ENCODE measurements around the gene SRSF9.

The SRSF9 gene

DNA sequence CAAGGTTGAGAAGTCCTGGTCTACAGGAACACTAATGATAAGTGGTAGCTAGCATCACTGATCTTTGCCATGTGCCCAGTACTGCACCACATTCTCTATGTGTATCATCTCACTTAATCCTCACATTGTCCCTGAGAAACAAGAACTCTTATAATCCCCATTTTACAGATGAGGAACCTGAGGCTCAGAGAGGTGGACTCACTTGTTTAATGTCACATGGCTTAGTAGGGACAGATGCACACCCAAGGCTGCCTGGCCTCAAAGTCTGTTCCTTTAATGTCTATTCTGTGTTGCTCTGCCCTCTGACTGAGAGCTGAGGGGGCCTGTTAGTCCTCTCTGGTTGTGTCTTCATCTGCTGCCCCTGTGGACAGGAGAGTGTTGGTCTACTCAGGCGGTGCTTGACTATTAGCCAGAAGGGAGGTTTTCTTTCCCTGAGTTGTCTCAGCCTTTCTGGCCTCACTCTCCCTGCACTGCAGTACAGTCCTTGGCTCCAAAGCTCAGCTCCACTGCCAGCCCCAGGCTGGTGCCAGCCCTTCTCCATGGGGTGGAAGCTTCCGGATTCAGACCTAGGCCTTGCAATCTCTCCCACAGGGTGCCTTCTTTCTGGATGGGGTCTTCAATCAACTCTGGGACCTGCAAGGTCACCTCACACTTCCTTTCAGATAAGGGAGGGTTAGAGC lies 21.4 kb upstream of the SRSF9 start:
- TF ChIP-seq GATA1 (IDR thresholded peaks at IDR 0.05; ENCODE audit: low read depth, low read length) (no peak), POLR2A (IDR thresholded peaks at IDR 0.05; ENCODE audit: low read length) (no peak)
- no peak for DNase-seq

GRCh38 chr12:120490325-120490724 lies 20.8 kb upstream of the SRSF9 start:
- no peak for TF ChIP-seq POLR2A (IDR thresholded peaks at IDR 0.05; ENCODE audit: low read length)
- no peak for TF ChIP-seq GATA1 (IDR thresholded peaks at IDR 0.05; ENCODE audit: low read depth, low read length)
- DNase-seq, result no peak

- TF ChIP-seq GATA1 (IDR thresholded peaks at IDR 0.05; ENCODE audit: low read depth, low read length) (no peak), POLR2A (IDR thresholded peaks at IDR 0.05; ENCODE audit: low read length) (no peak)
- peak; percentile 23 to 72 for DNase-seq
Measured at GRCh38 chr12:120489018-120489417, 19.5 kb upstream of the SRSF9 start.

DNA sequence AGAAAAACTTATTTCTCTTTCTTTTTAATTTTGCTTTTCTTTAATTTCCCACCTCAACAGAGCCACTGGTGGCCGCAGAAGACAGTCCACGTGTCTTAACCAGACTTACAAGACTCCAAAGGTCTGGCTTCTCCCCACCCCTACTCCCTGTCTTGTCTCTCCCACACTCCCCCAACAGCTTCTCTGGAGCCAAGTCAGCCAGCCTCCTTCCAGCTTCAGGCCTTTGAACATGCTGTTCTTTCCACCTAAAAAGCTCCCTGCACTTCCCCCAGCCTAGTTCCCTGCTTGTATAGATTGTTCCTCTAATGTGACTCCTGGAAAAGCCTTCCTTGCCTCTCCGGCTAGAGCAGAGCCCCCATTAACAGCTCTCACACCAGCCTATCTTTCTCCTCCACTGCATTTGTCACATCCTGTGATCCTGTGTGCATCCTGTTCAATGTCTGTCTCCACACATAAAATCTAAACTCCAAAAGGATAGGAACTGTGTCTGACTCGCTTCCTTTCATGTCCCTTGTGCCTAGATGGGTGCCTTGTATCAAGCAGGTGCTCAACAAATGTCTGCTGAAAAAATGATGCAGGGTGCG lies 18.6 kb upstream of the SRSF9 start:
- TF ChIP-seq GATA1 (IDR thresholded peaks at IDR 0.05; ENCODE audit: low read depth, low read length) (no peak), POLR2A (IDR thresholded peaks at IDR 0.05; ENCODE audit: low read length) (no peak)
- peak in 1 of 2 experiments; percentile 22 for DNase-seq

GRCh38 chr12:120487552-120487951 lies 18.0 kb upstream of the SRSF9 start:
- DNase-seq, result peak; percentile 71 to 90

GRCh38 chr12:120485961-120486881 lies 16.7 kb upstream of the SRSF9 start:
- no peak for TF ChIP-seq POLR2A (IDR thresholded peaks at IDR 0.05; ENCODE audit: low read length)
- no peak for DNase-seq

DNA sequence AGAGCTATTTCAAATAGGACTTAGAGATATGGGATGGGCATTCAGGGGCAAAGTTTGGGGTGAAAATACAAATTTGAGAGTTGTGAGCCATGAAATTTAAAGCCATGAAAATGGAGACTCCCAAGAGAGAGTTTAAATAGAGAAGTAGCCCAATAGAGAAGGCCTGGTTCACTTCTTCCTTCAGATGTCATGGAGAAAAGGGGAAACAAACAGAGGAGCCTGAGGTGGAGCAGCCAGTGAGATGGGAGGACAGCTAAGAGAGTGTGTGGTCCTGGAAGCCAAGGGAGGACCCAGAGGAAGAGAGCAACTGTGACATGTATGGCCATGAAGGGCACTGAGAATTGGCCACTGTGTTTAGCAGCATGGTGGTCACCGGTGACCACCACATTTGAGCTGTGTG lies 14.1 kb upstream of the SRSF9 start:
- no peak for TF ChIP-seq GATA1 (IDR thresholded peaks at IDR 0.05; ENCODE audit: low read depth, low read length)
- no peak for TF ChIP-seq POLR2A (IDR thresholded peaks at IDR 0.05; ENCODE audit: low read length)
- DNase-seq, result no peak

- DNase-seq, result peak; percentile 35 to 74
- no peak for TF ChIP-seq POLR2A (IDR thresholded peaks at IDR 0.05; ENCODE audit: low read length)
- no peak for TF ChIP-seq GATA1 (IDR thresholded peaks at IDR 0.05; ENCODE audit: low read depth, low read length)
Measured at GRCh38 chr12:120481022-120481767, 11.6 kb upstream of the SRSF9 start.

DNA sequence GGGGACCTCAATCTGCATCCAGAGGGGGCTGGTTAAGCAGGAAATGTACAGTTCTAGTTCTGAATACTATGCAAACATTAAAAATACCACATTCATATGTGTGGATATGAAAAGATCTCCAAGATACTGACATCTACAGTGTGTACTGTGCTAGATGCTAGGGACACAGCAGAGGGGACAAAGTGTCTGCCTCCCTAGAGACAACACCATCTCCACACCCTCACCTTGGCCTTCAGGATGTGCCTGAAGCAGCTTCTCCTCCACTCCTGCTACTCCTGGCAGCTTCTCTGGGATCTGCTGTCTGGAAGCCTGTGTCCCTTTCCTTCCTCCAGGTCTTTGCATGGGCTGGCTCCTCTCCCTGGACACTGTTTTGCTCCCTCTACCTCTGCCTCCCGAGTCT lies 10.7 kb upstream of the SRSF9 start:
- TF ChIP-seq GATA1 (IDR thresholded peaks at IDR 0.05; ENCODE audit: low read depth, low read length) (no peak), POLR2A (IDR thresholded peaks at IDR 0.05; ENCODE audit: low read length) (no peak)
- DNase-seq, result no peak

GRCh38 chr12:120479458-120479857 lies 9.9 kb upstream of the SRSF9 start:
- no peak for DNase-seq
- TF ChIP-seq POLR2A (IDR thresholded peaks at IDR 0.05; ENCODE audit: low read length), result no peak
- TF ChIP-seq GATA1 (IDR thresholded peaks at IDR 0.05; ENCODE audit: low read depth, low read length), result no peak

DNA sequence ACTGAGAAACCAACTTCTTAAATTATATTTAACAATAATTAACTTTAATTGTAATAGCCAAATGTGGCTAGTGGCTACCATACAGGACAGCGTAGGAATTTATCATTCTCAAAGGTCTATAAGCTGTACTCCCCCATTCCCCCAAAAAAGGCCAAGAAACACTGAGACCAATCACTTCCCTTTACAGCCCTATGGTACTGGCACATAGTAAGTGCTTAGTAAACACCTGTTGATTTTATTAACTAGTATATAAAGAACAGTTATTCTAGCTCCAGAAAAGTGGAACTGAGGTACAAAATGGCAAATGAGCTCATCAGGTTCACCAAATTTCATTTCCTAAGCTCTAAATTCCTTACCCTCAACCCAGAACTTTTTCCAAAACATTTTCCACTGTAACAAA lies 6.1 kb upstream of the SRSF9 start:
- TF ChIP-seq POLR2A (IDR thresholded peaks at IDR 0.05; ENCODE audit: low read length) (no peak), GATA1 (IDR thresholded peaks at IDR 0.05; ENCODE audit: low read depth, low read length) (no peak)
- no peak for DNase-seq

GRCh38 chr12:120474616-120474960 lies 5.0 kb upstream of the SRSF9 start:
- no peak for DNase-seq
- TF ChIP-seq GATA1 (IDR thresholded peaks at IDR 0.05; ENCODE audit: low read depth, low read length), result no peak
- no peak for TF ChIP-seq POLR2A (IDR thresholded peaks at IDR 0.05; ENCODE audit: low read length)

GRCh38 chr12:120473807-120474615 lies 4.5 kb upstream of the SRSF9 start:
- no peak for DNase-seq

More at GRCh38 chr12:120473807-120474615, 4.5 kb upstream of the SRSF9 start:
- TF ChIP-seq POLR2A (IDR thresholded peaks at IDR 0.05; ENCODE audit: low read length), result no peak
- no peak for TF ChIP-seq GATA1 (IDR thresholded peaks at IDR 0.05; ENCODE audit: low read depth, low read length)
